ENCODE measurements around the gene DLG1. TPM values are rescaled to one million over a fixed set of nuclear protein-coding genes. Genes with fewer than 3 reads are reported as not detected.

Gene DLG1
- total and polyA plus RNA-seq, 8 donors, result 17.9 to 173 (median 92.9) TPM

GRCh38 chr3:197021729-197022404, 276.5 kb downstream of the DLG1 start:
- H3K36me3 ChIP-seq, result no peaks in the 10 kb centered on the region
- H3K9me3 ChIP-seq, result no peaks in the 10 kb centered on the region
- H3K27me3 ChIP-seq, result peaks cover 0 to 45% (median 4%) of the 10 kb centered on the region in 3 donors
- TF ChIP-seq, protein P1, sequence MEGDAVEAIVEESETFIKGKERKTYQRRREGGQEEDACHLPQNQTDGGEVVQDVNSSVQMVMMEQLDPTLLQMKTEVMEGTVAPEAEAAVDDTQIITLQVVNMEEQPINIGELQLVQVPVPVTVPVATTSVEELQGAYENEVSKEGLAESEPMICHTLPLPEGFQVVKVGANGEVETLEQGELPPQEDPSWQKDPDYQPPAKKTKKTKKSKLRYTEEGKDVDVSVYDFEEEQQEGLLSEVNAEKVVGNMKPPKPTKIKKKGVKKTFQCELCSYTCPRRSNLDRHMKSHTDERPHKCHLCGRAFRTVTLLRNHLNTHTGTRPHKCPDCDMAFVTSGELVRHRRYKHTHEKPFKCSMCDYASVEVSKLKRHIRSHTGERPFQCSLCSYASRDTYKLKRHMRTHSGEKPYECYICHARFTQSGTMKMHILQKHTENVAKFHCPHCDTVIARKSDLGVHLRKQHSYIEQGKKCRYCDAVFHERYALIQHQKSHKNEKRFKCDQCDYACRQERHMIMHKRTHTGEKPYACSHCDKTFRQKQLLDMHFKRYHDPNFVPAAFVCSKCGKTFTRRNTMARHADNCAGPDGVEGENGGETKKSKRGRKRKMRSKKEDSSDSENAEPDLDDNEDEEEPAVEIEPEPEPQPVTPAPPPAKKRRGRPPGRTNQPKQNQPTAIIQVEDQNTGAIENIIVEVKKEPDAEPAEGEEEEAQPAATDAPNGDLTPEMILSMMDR (IDR thresholded peaks at IDR 0.05), result no peak
- no peak overlapping the region for H3K27ac ChIP-seq
- peak in 1 of 2 donors; percentile 10 for DNase-seq
- no peak overlapping the region for H3K4me3 ChIP-seq
- H3K4me1 ChIP-seq, result peaks cover 0 to 14% (median 7%) of the 10 kb centered on the region in 4 donors
- WGBS, 5 donors, result 74 to 89% (median 84%) methylated on average over 15 of the region's 15 CpGs
- intact Hi-C loops (cut with DNase I; ENCODE audit: low total_unique reads), result no loop called here

- 66 to 76% (median 72%) methylated on average over 7 to 10 of the region's 10 CpGs for WGBS, 5 donors
- H3K4me1 ChIP-seq, result peaks cover 0 to 14% (median 7%) of the 10 kb centered on the region in 4 donors
- no peak overlapping the region for H3K4me3 ChIP-seq
- H3K9me3 ChIP-seq, result no peaks in the 10 kb centered on the region
- peaks cover 0 to 46% (median 4%) of the 10 kb centered on the region in 3 donors for H3K27me3 ChIP-seq
- TF ChIP-seq POLR2A (IDR thresholded peaks at IDR 0.05) (no peak), POLR2AphosphoS5 (IDR thresholded peaks at IDR 0.05) (no peak), EP300 (IDR thresholded peaks at IDR 0.05) (no peak)
- TF ChIP-seq, protein P1 (IDR thresholded peaks at IDR 0.05), result no peak
- no peaks in the 10 kb centered on the region for H3K36me3 ChIP-seq
- intact Hi-C loops (cut with DNase I; ENCODE audit: low total_unique reads), result no loop called here
- H3K27ac ChIP-seq, result no peak overlapping the region
- DNase-seq, result peak in 1 of 2 donors; percentile 16
Measured at GRCh38 chr3:197021231-197021630, 277.2 kb downstream of the DLG1 start.

DNA sequence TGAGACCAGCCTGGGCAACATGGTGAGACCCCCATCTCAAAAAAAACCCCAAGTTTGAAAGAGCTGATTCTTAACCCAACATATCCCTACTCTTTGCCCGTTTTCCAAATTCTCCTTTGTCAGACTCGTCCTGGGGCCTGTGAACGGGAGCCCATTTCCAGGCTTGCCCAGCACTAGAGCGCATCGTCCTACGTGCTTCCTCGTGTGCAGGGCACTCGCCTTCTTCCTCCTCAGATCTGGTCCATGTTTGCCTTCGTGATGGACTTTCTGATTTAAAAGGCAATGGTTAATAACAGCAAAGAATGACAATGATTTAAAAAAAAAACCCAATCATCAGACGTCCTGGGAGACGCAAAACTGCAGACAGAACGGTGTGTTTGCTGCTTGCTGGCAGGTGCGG, 278.9 kb downstream of the DLG1 start:
- Histone ChIP-seq H3K4me3 (no peak overlapping the region), H3K27ac (no peak overlapping the region), H3K36me3 (no peaks in the 10 kb centered on the region), H3K9me3 (no peaks in the 10 kb centered on the region), H3K27me3 (peaks cover 0 to 41% (median 4%) of the 10 kb centered on the region in 3 donors), H3K4me1 (peaks cover 0 to 14% (median 7%) of the 10 kb centered on the region in 4 donors)
- no peak for DNase-seq
- WGBS, 5 donors, result 85 to 89% (median 87%) methylated on average over 13 of the region's 13 CpGs
- TF ChIP-seq EP300 (IDR thresholded peaks at IDR 0.05), result no peak
- TF ChIP-seq POLR2AphosphoS5 (IDR thresholded peaks at IDR 0.05), result no peak
- TF ChIP-seq POLR2A (IDR thresholded peaks at IDR 0.05), result no peak
- TF ChIP-seq, protein P1 (IDR thresholded peaks at IDR 0.05), result no peak
- intact Hi-C loops (cut with DNase I; ENCODE audit: low total_unique reads), result no loop called here

DNA sequence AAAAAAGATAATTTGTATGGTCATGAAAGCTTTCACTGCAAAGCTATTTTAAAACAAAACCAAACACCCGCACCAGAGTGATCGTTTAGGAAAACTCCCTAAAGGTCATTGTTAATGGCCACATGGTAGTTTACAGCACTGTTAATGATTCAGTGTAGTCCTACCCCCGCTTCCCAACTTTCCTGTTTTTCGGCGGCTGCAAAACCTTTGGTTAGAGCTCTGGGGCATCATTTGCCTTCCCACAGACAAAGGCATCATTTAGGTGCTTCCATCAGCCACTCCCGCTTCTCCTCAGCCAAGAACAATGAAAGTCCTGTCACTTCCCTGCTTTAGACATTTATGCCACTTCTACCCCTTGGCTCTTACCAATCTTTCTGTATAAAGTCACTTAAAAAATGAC, 279.4 kb downstream of the DLG1 start:
- DNase-seq, result no peak
- H3K36me3 ChIP-seq, result no peaks in the 10 kb centered on the region
- H3K9me3 ChIP-seq, result no peaks in the 10 kb centered on the region
- H3K4me3 ChIP-seq, result no peak overlapping the region
- peaks cover 0 to 14% (median 7%) of the 10 kb centered on the region in 4 donors for H3K4me1 ChIP-seq
- 40 to 50% (median 48%) methylated on average over 6 of the region's 6 CpGs for WGBS, 5 donors
- H3K27me3 ChIP-seq, result peaks cover 0 to 36% (median 4%) of the 10 kb centered on the region in 3 donors
- no peak for TF ChIP-seq POLR2AphosphoS5 (IDR thresholded peaks at IDR 0.05)
- TF ChIP-seq EP300 (IDR thresholded peaks at IDR 0.05), result no peak
- no peak for TF ChIP-seq POLR2A (IDR thresholded peaks at IDR 0.05)
- TF ChIP-seq, protein P1 (IDR thresholded peaks at IDR 0.05), result no peak
- intact Hi-C loops (cut with DNase I; ENCODE audit: low total_unique reads), result no loop called here
- no peak overlapping the region for H3K27ac ChIP-seq

All from stomach (tissue), 9 donors.